GM12874 (cell line): Measurements from ENCODE around the gene STH.

ENCODE experiments used
- TF ChIP-seq, protein P1 (sequence below): IDR thresholded peaks from 2 replicates; pipeline ENCODE4 v1.5.1; 2011; ENCODE audit warnings: low read depth, mild to moderate bottlenecking, control low read depth, low read length, moderate library complexity; ENCODE audit not compliant: insufficient read depth

Gene STH

DNA sequence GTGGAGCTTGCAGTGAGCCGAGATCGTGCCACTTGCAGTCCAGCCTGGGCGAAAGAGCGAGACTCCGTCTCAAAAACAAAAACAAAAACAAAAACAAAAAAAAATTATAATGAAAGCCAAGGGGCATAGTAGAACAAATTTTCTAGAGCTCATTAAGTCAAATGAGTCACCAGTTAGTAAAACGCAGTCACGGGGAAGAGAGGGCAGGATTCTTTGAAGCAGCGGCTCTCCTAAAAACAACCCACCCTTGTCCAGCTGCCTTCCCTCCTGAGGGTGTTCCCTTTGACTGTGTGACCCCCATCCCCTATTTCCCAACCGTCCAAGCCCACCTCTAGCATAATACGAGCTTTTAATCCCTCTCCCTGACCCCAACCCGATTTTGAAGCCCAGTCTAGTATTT is 44.1 kb upstream of the STH start:
- TF ChIP-seq, protein P1, sequence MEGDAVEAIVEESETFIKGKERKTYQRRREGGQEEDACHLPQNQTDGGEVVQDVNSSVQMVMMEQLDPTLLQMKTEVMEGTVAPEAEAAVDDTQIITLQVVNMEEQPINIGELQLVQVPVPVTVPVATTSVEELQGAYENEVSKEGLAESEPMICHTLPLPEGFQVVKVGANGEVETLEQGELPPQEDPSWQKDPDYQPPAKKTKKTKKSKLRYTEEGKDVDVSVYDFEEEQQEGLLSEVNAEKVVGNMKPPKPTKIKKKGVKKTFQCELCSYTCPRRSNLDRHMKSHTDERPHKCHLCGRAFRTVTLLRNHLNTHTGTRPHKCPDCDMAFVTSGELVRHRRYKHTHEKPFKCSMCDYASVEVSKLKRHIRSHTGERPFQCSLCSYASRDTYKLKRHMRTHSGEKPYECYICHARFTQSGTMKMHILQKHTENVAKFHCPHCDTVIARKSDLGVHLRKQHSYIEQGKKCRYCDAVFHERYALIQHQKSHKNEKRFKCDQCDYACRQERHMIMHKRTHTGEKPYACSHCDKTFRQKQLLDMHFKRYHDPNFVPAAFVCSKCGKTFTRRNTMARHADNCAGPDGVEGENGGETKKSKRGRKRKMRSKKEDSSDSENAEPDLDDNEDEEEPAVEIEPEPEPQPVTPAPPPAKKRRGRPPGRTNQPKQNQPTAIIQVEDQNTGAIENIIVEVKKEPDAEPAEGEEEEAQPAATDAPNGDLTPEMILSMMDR, result no peak

DNA sequence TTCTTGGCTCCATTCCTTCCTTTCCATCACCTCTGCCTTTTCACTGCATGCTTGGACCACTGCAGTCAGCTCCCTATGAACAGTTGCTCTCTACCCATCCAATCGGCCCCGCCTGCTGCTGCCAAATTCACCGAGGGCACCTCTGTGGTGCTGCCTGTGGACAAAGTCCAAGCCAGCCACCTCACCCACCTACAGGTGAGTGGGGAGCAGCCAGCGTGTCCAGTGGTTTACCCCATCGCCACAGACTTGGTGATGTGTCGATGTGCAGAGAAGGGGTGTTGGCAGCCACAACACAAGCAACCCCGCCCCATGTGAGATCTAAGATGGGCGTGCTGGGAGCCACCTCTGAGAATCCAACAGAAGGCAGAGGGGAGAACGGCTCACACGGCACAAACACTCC is 43.7 kb upstream of the STH start:
- TF ChIP-seq, protein P1, result no peak

DNA sequence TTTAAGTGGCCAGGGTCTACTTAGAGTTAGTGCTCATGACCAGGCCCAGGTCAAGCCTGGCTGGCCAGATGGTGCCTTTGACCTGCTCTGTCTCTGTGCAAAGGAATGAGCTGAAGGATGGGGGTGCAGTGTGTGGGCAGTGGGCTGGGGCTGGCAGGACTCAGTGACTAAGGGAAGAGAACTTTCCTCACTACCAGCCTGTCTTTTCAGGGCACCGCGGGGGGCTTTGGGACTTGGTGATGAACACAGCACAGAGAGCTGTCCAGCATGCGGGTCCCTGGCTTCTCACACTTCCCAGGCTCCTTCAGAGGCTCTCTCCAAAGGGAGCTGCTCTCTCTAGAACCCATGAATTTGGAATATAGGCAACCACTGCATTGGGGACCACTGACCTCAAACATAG is 43.0 kb upstream of the STH start:
- TF ChIP-seq, protein P1, result no peak

DNA sequence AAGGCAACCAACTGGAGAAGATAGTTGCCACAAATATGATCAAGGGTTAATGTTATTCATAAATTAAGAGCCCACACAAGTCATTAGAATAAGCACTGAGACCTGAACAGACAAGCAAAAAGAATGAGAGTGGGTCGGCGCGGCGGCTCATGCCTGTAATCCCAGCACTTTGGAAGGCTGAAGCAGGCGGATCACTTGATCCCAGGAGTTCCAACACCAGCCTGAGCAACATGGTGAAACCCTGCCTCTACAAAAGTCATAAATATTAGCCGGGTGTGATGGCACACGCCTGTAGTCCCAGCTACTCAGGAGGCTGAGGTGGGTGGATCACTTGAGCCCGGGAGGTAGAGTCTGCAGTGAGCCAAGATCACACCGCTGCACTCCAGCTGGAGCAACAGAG is 40.7 kb upstream of the STH start:
- TF ChIP-seq, protein P1, result no peak

DNA sequence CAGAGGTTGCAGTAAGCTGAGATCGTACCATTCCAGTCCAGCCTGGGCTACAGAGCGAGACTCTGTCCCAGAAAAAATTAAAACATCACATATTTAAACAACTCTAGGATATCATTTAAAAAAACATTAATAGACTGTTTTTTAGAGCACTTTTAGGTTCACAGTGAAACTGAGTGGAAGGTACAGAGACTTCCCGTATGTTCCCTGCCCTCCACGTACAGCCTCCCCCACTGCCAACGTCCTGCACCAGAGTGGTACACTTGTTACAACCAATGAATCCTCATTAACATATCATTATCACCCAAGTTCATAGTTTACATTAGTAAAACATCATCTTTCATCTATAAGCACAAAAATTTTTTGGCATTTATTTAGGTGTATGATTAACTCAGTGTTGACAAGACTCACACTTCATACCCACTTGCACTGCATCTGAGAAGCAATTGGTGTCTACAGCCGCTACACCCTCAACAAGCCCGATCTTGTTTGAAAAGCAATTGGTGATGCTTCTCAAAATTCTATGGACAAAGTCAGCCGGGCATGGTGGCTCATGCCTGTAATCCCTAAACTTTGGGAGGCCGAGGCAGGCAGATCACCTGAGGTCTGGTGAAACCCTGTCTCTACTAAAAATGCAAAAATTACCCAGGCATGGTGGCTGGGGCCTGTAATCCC is 39.9 kb upstream of the STH start:
- TF ChIP-seq, protein P1, result no peak

DNA sequence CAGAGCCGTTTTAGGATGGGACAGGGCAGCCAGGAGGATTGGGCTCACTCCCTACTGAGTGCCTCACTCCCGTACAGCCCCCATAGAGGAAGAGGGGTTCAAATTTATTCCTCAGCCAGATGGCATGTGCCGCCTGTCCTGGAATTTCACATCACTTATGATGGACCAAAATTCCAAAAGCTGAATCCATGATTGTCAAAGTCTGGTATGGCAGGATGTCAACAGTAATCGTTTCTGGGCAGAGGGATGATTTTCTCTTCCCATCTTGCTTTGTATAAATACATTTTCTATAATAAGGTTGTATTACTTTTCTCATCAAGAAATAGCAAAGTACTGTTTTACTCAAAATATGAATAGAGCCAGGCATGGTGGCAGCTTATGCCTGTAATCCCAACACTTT is 38.7 kb upstream of the STH start:
- TF ChIP-seq, protein P1, result no peak

DNA sequence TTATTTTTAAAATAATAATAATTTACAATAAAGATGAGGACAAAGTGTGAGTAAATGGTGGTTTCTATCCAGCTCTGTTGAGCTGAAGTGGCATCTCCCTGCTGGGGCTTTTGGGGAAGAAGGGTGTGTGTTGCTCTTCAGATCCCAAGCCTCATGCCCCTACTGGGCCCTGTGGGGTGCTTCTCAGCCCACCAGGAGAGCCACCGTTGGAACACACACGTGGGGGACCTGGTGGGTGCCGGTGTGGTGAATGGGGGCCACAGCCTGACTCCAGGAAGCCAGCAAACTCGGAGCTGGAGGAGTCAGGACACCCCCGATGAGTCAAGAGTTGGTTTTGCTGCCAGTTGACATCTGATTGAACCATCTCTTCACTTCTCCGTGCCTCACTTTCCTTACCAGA is 37.8 kb upstream of the STH start:
- TF ChIP-seq, protein P1, result no peak
